Common myeloid progenitor, CD34-positive (primary cell): Measurements from ENCODE around the gene TMPRSS3.

ENCODE experiments used
- CTCF ChIA-PET: fragments of 350-600 bp; sonication (Branson Sonifier 250); formaldehyde crosslinking; loops from one replicate; lab custom pipeline; 2021; ENCODE audit warnings: antibody characterized with exemption; lab: Charles Lee
- POLR2A ChIA-PET: fragments of 350-600 bp; sonication (Branson Sonifier 250); formaldehyde crosslinking; loops from one replicate; lab custom pipeline; 2021; ENCODE audit warnings: antibody characterized with exemption; lab: Charles Lee
- DNase-seq, 3 donors: peaks; one replicate each; pipeline versions ENCODE4 v3.0.0 to v3.0.0-alpha.2; 2013
- H3K27ac ChIP-seq, 2 experiments: 1 replicate in 1 of 2; 2 replicates in 1 of 2; pipeline ENCODE4 v1.7.0; 2013; ENCODE audit warnings: inconsistent platforms in 2 of 2, low read length in 2 of 2, mild to moderate bottlenecking in 2 of 2, low read depth in 1 of 2, moderate library complexity in 1 of 2; ENCODE audit not compliant: severe bottlenecking in 2 of 2, insufficient read depth in 1 of 2, poor library complexity in 1 of 2
- H3K27me3 ChIP-seq, 5 experiments: replicated peaks in 2 of 5; 1 replicate in 3 of 5; 2 replicates in 2 of 5; pipeline versions ENCODE4 v1.6.1 to v1.7.0; 2013; ENCODE audit warnings: low read length in 4 of 5, mild to moderate bottlenecking in 2 of 5, moderate library complexity in 2 of 5, inconsistent platforms in 1 of 5; ENCODE audit not compliant: insufficient read depth in 5 of 5, control insufficient read depth in 4 of 5
- H3K36me3 ChIP-seq, 4 experiments: 1 replicate in 2 of 4; 2 replicates in 2 of 4; pipeline versions ENCODE4 v1.6.1 to v1.7.0; 2013; ENCODE audit warnings: low read length in 3 of 4, control low read depth in 1 of 4, mild to moderate bottlenecking in 1 of 4; ENCODE audit not compliant: control insufficient read depth in 4 of 4, insufficient read depth in 4 of 4
- H3K4me1 ChIP-seq, 4 experiments: 1 replicate in 3 of 4; 2 replicates in 1 of 4; pipeline versions ENCODE4 v1.6.1 to v1.7.1; 2013; ENCODE audit warnings: low read length in 3 of 4, mild to moderate bottlenecking in 3 of 4, control low read depth in 1 of 4, inconsistent platforms in 1 of 4, moderate library complexity in 1 of 4; ENCODE audit not compliant: control insufficient read depth in 4 of 4, insufficient read depth in 4 of 4; ENCODE audit errors: control extremely low read depth in 1 of 4
- H3K4me3 ChIP-seq, 7 experiments: 1 replicate in 4 of 7; 2 replicates in 3 of 7; pipeline versions ENCODE4 v1.5.1 to v1.7.0; 2013; ENCODE audit warnings: mild to moderate bottlenecking in 7 of 7, low read length in 6 of 7, moderate library complexity in 6 of 7, inconsistent platforms in 2 of 7, low read depth in 2 of 7, control low read depth in 1 of 7; ENCODE audit not compliant: insufficient read depth in 4 of 7, control insufficient read depth in 1 of 7; ENCODE audit errors: extremely low read depth in 1 of 7
- H3K9me3 ChIP-seq, 5 experiments: 1 replicate in 4 of 5; 2 replicates in 1 of 5; pipeline versions ENCODE4 v1.6.1 to v1.7.1; 2013; ENCODE audit warnings: low read length in 4 of 5, mild to moderate bottlenecking in 2 of 5, inconsistent platforms in 1 of 5, low read depth in 1 of 5, moderate library complexity in 1 of 5; ENCODE audit not compliant: control insufficient read depth in 4 of 5, insufficient read depth in 2 of 5; ENCODE audit errors: control extremely low read depth in 1 of 5
- WGBS: methylation state at CpG from one replicate; pipeline ENCODE4 v1.1.5; 2013; ENCODE audit not compliant: insufficient coverage; 5-methylcytosine and 5-hydroxymethylcytosine counted together

The TMPRSS3 gene

DNA sequence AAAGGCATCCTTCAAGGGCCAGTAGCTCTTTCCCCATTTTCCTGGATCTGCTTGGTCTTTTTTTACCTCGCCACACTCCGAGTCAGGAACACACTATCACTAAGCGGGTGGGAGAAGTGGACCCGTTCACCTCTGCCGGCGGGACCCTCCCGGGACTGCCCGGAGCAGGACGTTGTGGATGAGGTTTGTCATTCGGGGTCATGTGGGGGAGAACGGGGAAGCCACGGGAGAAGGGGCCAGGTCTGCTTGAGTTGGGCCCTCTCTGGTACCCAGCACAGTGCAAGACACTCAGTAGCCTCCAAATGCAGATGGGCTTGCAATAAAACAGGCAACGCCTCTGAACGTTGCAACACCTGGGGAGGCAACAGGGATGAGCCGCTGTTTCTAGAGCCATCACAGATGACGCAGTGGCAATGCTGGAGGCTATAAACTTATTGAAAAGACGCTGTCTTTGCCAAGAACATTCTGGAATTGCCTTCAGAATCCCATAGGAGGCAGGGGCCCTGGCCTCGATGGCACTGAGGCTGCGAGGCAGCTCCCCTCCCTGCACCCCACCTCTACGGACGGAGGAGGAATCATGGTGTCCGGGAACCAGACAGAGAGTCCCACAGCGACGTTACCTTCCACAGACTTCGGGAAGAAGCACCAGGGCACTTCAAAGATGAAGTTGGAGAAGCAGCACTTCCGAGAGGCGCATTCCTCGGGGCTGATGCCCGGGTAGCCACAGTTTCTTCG, 48.8 kb downstream of the TMPRSS3 start:
- WGBS, result 95% methylated on average over 30 of the region's 30 CpGs
- Histone ChIP-seq H3K9me3 (no peaks in the 10 kb centered on the region), H3K36me3 (no peaks in the 10 kb centered on the region), H3K27me3 (no peaks in the 10 kb centered on the region), H3K27ac (no peak overlapping the region), H3K4me3 (no peak overlapping the region), H3K4me1 (no peaks in the 10 kb centered on the region)
- ChIA-PET CTCF (no interaction called here), POLR2A (no interaction called here)
- DNase-seq, result no peak

DNA sequence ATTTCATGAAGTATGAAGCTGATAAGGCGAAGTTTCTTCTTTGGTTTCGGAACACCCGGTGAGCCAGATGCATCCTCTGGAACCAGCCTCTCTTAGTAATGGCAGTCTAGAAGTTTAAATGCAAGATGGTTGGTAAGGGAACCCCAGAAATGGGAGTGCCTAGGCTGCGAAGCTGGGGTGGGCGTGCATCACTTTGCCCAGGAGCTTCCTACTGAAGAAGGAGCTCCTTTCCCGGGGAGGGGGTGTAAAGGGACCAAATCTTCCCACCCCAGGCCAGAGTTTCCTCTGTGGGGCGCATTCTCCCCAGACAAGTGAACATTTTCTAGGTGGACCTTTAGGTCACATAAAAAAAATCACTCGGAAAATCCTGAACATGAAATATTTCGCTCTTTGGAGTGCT, 49.4 kb downstream of the TMPRSS3 start:
- ChIA-PET POLR2A (no interaction called here), CTCF (no interaction called here)
- WGBS, result 97% methylated on average over 9 of the region's 9 CpGs
- Histone ChIP-seq H3K27ac (no peak overlapping the region), H3K4me1 (no peaks in the 10 kb centered on the region), H3K27me3 (no peaks in the 10 kb centered on the region), H3K4me3 (no peak overlapping the region), H3K36me3 (no peaks in the 10 kb centered on the region), H3K9me3 (no peaks in the 10 kb centered on the region)
- no peak for DNase-seq

DNA sequence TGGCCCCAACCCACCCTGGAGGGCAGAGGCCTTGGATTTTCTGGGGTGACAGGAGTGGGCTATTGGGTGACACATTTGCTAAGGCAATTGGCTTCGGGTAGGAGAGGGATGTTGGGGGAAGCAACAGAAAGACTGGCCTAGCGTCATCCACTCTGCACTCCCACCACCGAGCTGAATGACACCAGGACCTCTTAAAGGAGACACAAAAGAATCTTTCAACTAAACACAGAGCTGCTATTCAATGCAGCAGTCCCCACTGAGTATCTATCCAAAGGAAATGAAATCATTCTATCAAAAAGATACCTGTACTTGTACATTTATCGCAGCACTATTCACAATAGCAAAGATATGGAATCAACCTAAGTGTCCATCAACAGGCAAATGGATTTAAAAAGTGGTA, 51.2 kb downstream of the TMPRSS3 start:
- no peak for DNase-seq
- Histone ChIP-seq H3K27me3 (no peaks in the 10 kb centered on the region), H3K9me3 (no peaks in the 10 kb centered on the region), H3K27ac (no peak overlapping the region), H3K4me1 (no peaks in the 10 kb centered on the region), H3K4me3 (no peak overlapping the region), H3K36me3 (no peaks in the 10 kb centered on the region)
- ChIA-PET CTCF (interaction anchor here (0.8 to 1.3 kb wide), 3 partner anchors 13 to 98 kb away, joined by 3 to 4 read pairs (median 3); no protein-coding TSS in a partner anchor), POLR2A (no interaction called here)
- whole genome bisulfite sequencing, result 100% methylated on average over 2 of the region's 4 CpGs

DNA sequence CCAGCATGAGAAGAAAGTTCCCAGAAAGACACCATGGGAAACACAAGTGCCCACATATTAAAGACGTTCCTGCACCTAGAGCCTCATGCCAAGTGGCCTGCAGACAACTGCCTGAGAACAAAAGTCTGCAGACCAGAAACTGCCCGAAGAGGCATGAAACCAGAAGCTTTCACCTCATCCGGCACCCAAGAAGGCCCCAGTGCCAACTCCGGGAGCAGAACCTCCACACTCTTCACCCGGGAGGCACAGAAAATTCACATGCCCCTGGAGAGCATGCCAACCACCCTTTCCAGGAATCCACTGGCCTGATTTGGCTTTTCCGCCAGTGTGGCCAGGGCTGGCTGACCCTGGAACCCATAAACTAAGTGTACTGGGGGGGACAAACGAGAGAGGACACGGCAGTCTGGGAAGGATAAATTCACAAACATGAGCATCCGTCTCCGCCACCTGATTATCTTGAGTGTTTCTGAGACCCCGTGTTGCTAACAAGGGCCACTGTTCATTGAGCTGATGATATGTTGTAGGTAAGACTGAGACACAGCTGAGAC, 51.8 kb downstream of the TMPRSS3 start:
- POLR2A ChIA-PET, result no interaction called here
- Histone ChIP-seq H3K27ac (no peak overlapping the region), H3K36me3 (no peaks in the 10 kb centered on the region), H3K4me1 (no peaks in the 10 kb centered on the region), H3K9me3 (no peaks in the 10 kb centered on the region), H3K4me3 (no peak overlapping the region), H3K27me3 (no peaks in the 10 kb centered on the region)
- no peak for DNase-seq
- CTCF ChIA-PET, result interaction anchor here (1.2 to 1.3 kb wide), 2 partner anchors 13 to 34 kb away, joined by 3 to 4 read pairs; no protein-coding TSS in a partner anchor
- 99% methylated on average over 11 of the region's 11 CpGs for WGBS

DNA sequence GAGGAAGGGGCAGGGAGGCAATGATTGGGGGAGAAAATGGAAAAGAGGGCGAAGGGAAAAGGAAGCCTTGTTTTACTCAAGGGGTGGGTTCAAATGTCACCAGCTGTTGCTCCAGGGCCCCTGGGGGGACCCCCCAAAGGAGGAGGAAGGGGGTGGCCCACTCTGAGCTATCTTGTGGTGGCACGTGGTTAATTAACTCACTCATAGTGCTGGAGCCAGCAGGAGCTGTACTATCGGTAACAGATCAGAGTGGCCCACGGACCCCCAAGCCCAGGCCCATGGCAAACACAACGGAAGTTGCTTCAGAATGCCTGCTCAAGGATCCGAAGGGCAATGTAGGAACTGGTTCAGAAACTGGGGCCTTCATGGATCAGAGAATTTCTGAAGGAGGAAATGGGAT, 52.3 kb downstream of the TMPRSS3 start:
- no peaks in the 10 kb centered on the region for H3K27me3 ChIP-seq
- H3K9me3 ChIP-seq, result no peaks in the 10 kb centered on the region
- H3K36me3 ChIP-seq, result no peaks in the 10 kb centered on the region
- no peak overlapping the region for H3K27ac ChIP-seq
- H3K4me3 ChIP-seq, result no peak overlapping the region
- ChIA-PET POLR2A (no interaction called here), CTCF (interaction anchor here (0.8 to 1.2 kb wide), 2 partner anchors 10 to 12 kb away, joined by 3 read pairs; no protein-coding TSS in a partner anchor)
- 92% methylated on average over 6 of the region's 6 CpGs for WGBS
- no peak for DNase-seq
- no peaks in the 10 kb centered on the region for H3K4me1 ChIP-seq

DNA sequence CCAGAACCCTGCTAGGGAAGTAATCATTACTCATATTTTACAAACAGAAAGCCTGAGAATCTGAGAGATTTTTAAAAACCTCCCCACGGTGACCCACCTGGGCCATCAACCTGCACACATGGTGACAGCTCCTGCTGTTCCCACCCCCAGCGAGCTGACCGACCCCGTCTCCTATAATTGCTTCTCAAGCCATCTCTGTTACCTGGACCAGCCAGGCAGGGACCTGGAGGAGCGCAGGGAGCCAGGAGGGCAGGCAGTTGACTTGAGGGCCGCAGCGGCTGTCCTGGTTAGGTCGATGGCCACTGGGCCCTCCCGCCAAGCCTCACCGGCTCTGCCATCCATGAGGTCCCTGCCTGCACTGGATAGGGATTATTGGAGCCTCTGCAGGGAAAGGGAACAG, 52.8 kb downstream of the TMPRSS3 start:
- 85% methylated on average over 9 of the region's 10 CpGs for WGBS
- DNase-seq, result no peak
- H3K4me3 ChIP-seq, result no peak overlapping the region
- ChIA-PET CTCF (interaction anchor here (0.8 kb wide), 1 partner anchor 10 kb away, joined by 3 read pairs; no protein-coding TSS in a partner anchor), POLR2A (no interaction called here)
- no peaks in the 10 kb centered on the region for H3K36me3 ChIP-seq
- H3K4me1 ChIP-seq, result peaks cover 0 to 3% (median 2%) of the 10 kb centered on the region in 4 experiments
- no peak overlapping the region for H3K27ac ChIP-seq
- H3K27me3 ChIP-seq, result no peaks in the 10 kb centered on the region
- H3K9me3 ChIP-seq, result no peaks in the 10 kb centered on the region
